ENCODE data around the gene TRAF3IP1.

The TRAF3IP1 gene

DNA sequence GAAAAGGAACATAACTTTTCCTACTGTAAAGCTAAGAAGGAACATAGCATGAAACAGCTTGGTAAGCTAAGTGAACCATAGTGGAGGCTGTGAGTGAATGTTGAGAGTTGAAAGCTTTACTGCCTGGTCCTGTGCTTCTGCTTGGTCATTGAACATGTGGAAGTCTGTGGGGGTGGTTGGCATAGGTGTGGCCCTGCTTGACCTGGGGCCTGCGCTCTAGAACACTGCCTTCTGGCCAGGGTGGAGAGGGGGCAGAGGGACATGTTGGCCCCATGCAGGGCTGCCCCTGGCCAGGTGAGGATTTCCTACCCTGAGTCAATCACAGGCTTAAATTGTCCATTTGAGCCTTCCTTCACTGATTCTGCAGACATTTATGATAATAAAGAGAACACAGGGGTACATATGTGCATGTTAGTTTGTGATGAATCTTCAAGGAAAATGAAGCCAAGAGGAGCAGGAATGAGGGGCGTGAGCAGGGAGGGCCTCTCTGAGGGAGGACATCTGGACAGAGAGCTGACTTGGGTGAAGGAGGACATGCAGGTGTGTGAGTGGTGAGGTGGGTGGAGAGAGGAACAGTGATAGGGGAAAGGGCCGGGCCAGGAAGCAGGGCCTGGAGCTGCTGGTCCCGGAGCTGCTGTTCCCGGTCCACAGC is 16.6 kb downstream of the TRAF3IP1 start:
- H3K4me2 ChIP-seq (ENCODE audit: low read length): no peak overlapping the region
- H3K4me1 ChIP-seq (ENCODE audit: control insufficient read depth, low read length): no peaks in the 10 kb centered on the region
- H4K20me1 ChIP-seq (ENCODE audit: control insufficient read depth, insufficient read depth, low read depth, low read length): no peaks in the 10 kb centered on the region
- 0 out of 2 replicates have a peak, but pooled peaks cover 3% of the 10 kb centered on the region for H3F3A ChIP-seq (ENCODE audit: control insufficient read depth, insufficient read depth)
- H3K9me3 ChIP-seq (ENCODE audit: control insufficient read depth, insufficient read depth, low read length): no peaks in the 10 kb centered on the region
- TF ChIP-seq, protein P1, sequence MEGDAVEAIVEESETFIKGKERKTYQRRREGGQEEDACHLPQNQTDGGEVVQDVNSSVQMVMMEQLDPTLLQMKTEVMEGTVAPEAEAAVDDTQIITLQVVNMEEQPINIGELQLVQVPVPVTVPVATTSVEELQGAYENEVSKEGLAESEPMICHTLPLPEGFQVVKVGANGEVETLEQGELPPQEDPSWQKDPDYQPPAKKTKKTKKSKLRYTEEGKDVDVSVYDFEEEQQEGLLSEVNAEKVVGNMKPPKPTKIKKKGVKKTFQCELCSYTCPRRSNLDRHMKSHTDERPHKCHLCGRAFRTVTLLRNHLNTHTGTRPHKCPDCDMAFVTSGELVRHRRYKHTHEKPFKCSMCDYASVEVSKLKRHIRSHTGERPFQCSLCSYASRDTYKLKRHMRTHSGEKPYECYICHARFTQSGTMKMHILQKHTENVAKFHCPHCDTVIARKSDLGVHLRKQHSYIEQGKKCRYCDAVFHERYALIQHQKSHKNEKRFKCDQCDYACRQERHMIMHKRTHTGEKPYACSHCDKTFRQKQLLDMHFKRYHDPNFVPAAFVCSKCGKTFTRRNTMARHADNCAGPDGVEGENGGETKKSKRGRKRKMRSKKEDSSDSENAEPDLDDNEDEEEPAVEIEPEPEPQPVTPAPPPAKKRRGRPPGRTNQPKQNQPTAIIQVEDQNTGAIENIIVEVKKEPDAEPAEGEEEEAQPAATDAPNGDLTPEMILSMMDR (IDR thresholded peaks at IDR 0.05; ENCODE audit: low read depth, low read length, poor library complexity, severe bottlenecking): no peak
- no peak for TF ChIP-seq EZH2phosphoT487 (IDR thresholded peaks at IDR 0.05; ENCODE audit: borderline replicate concordance, low read length)
- H3K79me2 ChIP-seq (ENCODE audit: control insufficient read depth, low read length): no peaks in the 10 kb centered on the region
- no peaks in the 10 kb centered on the region for H3K9me2 ChIP-seq (replicated peaks; ENCODE audit: control insufficient read depth, low read length)
- no peak overlapping the region for H3K27ac ChIP-seq (ENCODE audit: low read depth, low read length)
- H3K36me3 ChIP-seq (ENCODE audit: control insufficient read depth, low read length): 0 out of 2 replicates have a peak, but pooled peaks cover 5% of the 10 kb centered on the region
- H3K27me3 ChIP-seq (ENCODE audit: control insufficient read depth, low read length): no peaks in the 10 kb centered on the region
- H3K4me3 ChIP-seq (ENCODE audit: low read length): no peak overlapping the region

DNA sequence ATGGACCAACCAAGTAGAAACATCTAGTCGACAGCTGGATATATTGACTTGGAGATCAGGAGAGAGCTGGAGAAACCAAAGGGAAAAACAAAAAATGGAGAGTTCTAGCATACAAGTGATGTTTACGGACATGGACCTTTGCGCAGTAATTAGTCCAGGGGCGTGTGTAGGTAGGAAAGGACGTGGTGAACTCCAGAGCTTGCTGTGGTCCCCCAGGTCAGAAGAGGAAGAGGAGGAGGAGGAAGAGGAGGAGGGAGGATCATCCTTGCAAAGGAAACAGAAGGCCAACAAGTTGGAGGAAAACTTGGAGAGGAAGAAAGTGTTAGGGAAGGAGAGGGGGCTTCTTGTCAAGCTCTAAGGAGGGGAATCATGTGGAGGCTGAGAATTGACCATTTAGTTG is 17.5 kb downstream of the TRAF3IP1 start:
- Histone ChIP-seq H3F3A (ENCODE audit: control insufficient read depth, insufficient read depth) (0 out of 2 replicates have a peak, but pooled peaks cover 3% of the 10 kb centered on the region), H3K79me2 (ENCODE audit: control insufficient read depth, low read length) (no peaks in the 10 kb centered on the region), H3K4me2 (ENCODE audit: low read length) (no peak overlapping the region), H3K36me3 (ENCODE audit: control insufficient read depth, low read length) (0 out of 2 replicates have a peak, but pooled peaks cover 5% of the 10 kb centered on the region), H3K27me3 (ENCODE audit: control insufficient read depth, low read length) (no peaks in the 10 kb centered on the region), H3K9me3 (ENCODE audit: control insufficient read depth, insufficient read depth, low read length) (no peaks in the 10 kb centered on the region), H3K27ac (ENCODE audit: low read depth, low read length) (no peak overlapping the region), H3K9me2 (replicated peaks; ENCODE audit: control insufficient read depth, low read length) (no peaks in the 10 kb centered on the region), H3K4me1 (ENCODE audit: control insufficient read depth, low read length) (no peaks in the 10 kb centered on the region), H4K20me1 (ENCODE audit: control insufficient read depth, insufficient read depth, low read depth, low read length) (no peaks in the 10 kb centered on the region), H3K4me3 (ENCODE audit: low read length) (no peak overlapping the region)
- TF ChIP-seq EZH2phosphoT487 (IDR thresholded peaks at IDR 0.05; ENCODE audit: borderline replicate concordance, low read length): no peak
- TF ChIP-seq, protein P1 (IDR thresholded peaks at IDR 0.05; ENCODE audit: low read depth, low read length, poor library complexity, severe bottlenecking): no peak

DNA sequence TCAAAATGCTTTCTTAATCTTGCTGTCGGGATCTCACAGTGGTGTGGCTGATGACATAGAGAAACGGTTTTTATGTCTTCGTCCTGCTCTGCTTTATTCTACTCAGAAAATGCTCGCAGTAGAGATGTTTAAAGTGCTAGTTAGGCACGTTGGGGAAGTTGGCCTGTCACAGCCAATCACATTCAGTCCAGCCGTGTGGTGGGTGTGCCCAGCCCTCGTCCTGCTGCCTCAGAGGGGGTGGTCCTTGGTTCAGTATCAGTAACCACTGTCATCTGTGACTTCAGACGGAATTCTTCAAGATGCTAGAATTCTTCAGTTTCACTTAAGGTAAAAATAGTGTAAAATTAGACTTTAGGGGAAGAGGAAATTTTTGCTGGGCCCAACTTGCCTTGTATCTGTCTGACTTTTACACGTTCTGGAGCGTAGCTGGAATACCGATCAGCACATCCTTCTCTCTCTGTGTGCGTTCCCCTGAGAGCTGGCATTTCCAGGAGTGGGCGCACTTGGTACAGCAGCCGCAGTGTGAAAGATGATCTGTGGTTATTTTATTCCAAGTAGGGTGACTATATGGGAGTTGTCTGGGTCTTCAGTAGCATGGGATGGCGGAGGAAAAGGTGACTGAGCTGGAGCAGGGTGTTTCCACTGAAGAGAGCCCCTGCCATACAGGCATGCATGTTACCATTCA is 18.5 kb downstream of the TRAF3IP1 start:
- no peak overlapping the region for H3K4me3 ChIP-seq (ENCODE audit: low read length)
- H3K4me2 ChIP-seq (ENCODE audit: low read length): no peak overlapping the region
- TF ChIP-seq EZH2phosphoT487 (IDR thresholded peaks at IDR 0.05; ENCODE audit: borderline replicate concordance, low read length): no peak
- TF ChIP-seq, protein P1 (IDR thresholded peaks at IDR 0.05; ENCODE audit: low read depth, low read length, poor library complexity, severe bottlenecking): no peak
- H3K27me3 ChIP-seq (ENCODE audit: control insufficient read depth, low read length): no peaks in the 10 kb centered on the region
- 0 out of 2 replicates have a peak, but pooled peaks cover 1% of the 10 kb centered on the region for H3F3A ChIP-seq (ENCODE audit: control insufficient read depth, insufficient read depth)
- H3K9me3 ChIP-seq (ENCODE audit: control insufficient read depth, insufficient read depth, low read length): no peaks in the 10 kb centered on the region
- H4K20me1 ChIP-seq (ENCODE audit: control insufficient read depth, insufficient read depth, low read depth, low read length): no peaks in the 10 kb centered on the region
- H3K36me3 ChIP-seq (ENCODE audit: control insufficient read depth, low read length): 0 out of 2 replicates have a peak, but pooled peaks cover 5% of the 10 kb centered on the region
- H3K9me2 ChIP-seq (replicated peaks; ENCODE audit: control insufficient read depth, low read length): no peaks in the 10 kb centered on the region
- H3K79me2 ChIP-seq (ENCODE audit: control insufficient read depth, low read length): no peaks in the 10 kb centered on the region
- no peak overlapping the region for H3K27ac ChIP-seq (ENCODE audit: low read depth, low read length)
- no peaks in the 10 kb centered on the region for H3K4me1 ChIP-seq (ENCODE audit: control insufficient read depth, low read length)
